DOHH2 (cell line): ENCODE data around the gene PDE8B.

Experiments used
- H3F3A ChIP-seq: fragments of 200-600 bp; sonication (generic), shearing (Covaris generic); 2 replicates; pipeline ENCODE4 v1.6.0; 2016; ENCODE audit warnings: antibody characterized with exemption, mild to moderate bottlenecking; ENCODE audit not compliant: control insufficient read depth, insufficient read depth
- H3K27ac ChIP-seq: fragments of 200-600 bp; sonication (generic); 2 replicates; pipeline ENCODE4 v1.5.1; 2014; ENCODE audit warnings: low read depth, mild to moderate bottlenecking, low read length, moderate library complexity
- H3K27me3 ChIP-seq: fragments of 200-600 bp; sonication (generic); 2 replicates; pipeline ENCODE4 v1.6.1; 2014; ENCODE audit warnings: mild to moderate bottlenecking, low read length, mixed read lengths; ENCODE audit not compliant: control insufficient read depth
- H3K36me3 ChIP-seq: fragments of 200-600 bp; sonication (generic); 2 replicates; pipeline ENCODE4 v1.6.1; 2014; ENCODE audit warnings: mild to moderate bottlenecking, low read length, moderate library complexity, mixed read lengths; ENCODE audit not compliant: control insufficient read depth
- H3K4me1 ChIP-seq: fragments of 200-600 bp; sonication (generic); 2 replicates; pipeline ENCODE4 v1.6.1; 2014; ENCODE audit warnings: mild to moderate bottlenecking, low read length, mixed read lengths; ENCODE audit not compliant: control insufficient read depth
- H3K4me2 ChIP-seq: fragments of 200-600 bp; sonication (generic); 2 replicates; pipeline ENCODE4 v1.6.0; 2014; ENCODE audit warnings: mild to moderate bottlenecking, low read length, moderate library complexity
- H3K4me3 ChIP-seq: fragments of 200-600 bp; sonication (generic); 2 replicates; pipeline ENCODE4 v1.5.1; 2014; ENCODE audit warnings: mild to moderate bottlenecking, low read length, mixed read lengths
- H3K79me2 ChIP-seq: fragments of 200-600 bp; sonication (generic); 2 replicates; pipeline ENCODE4 v1.6.1; 2014; ENCODE audit warnings: mild to moderate bottlenecking, low read length, mixed read lengths; ENCODE audit not compliant: control insufficient read depth
- H3K9me2 ChIP-seq: fragments of 200-600 bp; sonication (generic); replicated peaks from 2 replicates; pipeline ENCODE4 v1.6.1; 2014; ENCODE audit warnings: mild to moderate bottlenecking, low read length, mixed read lengths; ENCODE audit not compliant: control insufficient read depth
- H3K9me3 ChIP-seq: fragments of 200-600 bp; sonication (generic); 2 replicates; pipeline ENCODE4 v1.6.1; 2014; ENCODE audit warnings: antibody characterized with exemption, low read length, mixed read lengths; ENCODE audit not compliant: control insufficient read depth, insufficient read depth
- H4K20me1 ChIP-seq: fragments of 200-600 bp; sonication (generic); 2 replicates; pipeline ENCODE4 v1.6.0; 2014; ENCODE audit warnings: low read depth, mild to moderate bottlenecking, antibody characterized with exemption, low read length, moderate library complexity; ENCODE audit not compliant: control insufficient read depth, insufficient read depth
- EZH2phosphoT487 ChIP-seq: fragments of 200-600 bp; sonication (generic); IDR thresholded peaks from 2 replicates; pipeline ENCODE4 v1.6.1; 2017; ENCODE audit warnings: borderline replicate concordance, mild to moderate bottlenecking, antibody characterized with exemption, low read length, moderate library complexity, mixed read lengths
- TF ChIP-seq, protein P1 (sequence below): fragments of 200-600 bp; sonication (generic); IDR thresholded peaks from one replicate; pipeline ENCODE4 v1.5.1; 2014; ENCODE audit warnings: antibody characterized with exemption, mild to moderate bottlenecking, low read depth, low read length; ENCODE audit not compliant: poor library complexity, severe bottlenecking

Gene PDE8B

DNA sequence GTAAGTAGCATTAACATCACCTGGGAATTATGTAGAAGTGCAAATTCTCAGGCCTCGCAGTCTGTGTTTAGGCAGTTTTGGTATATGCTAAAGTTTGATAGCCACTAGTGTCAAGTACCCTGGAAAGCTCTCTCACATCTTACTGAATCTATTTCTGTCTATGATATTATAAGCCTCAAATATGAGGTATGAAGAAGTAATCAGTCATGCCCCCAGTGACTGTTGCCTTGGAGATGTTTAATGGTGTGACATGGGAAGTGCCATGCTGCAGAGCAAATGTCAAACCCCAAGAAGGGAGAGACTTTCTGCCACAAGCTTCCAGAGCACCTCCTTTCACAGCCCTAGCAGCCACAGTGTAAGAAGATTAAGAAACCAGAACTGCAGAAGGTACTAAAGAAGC is 9.8 kb upstream of the PDE8B start:
- Histone ChIP-seq H4K20me1 (no peaks in the 10 kb centered on the region), H3K27ac (no peak overlapping the region), H3K36me3 (no peaks in the 10 kb centered on the region), H3K27me3 (peaks cover 7% of the 10 kb centered on the region; the same call in 1 of the 2 replicates), H3K4me3 (no peak overlapping the region), H3K79me2 (no peaks in the 10 kb centered on the region), H3K9me2 (no peaks in the 10 kb centered on the region), H3K9me3 (no peaks in the 10 kb centered on the region), H3K4me1 (no peaks in the 10 kb centered on the region), H3F3A (no peaks in the 10 kb centered on the region), H3K4me2 (no peak overlapping the region)
- TF ChIP-seq, protein P1, sequence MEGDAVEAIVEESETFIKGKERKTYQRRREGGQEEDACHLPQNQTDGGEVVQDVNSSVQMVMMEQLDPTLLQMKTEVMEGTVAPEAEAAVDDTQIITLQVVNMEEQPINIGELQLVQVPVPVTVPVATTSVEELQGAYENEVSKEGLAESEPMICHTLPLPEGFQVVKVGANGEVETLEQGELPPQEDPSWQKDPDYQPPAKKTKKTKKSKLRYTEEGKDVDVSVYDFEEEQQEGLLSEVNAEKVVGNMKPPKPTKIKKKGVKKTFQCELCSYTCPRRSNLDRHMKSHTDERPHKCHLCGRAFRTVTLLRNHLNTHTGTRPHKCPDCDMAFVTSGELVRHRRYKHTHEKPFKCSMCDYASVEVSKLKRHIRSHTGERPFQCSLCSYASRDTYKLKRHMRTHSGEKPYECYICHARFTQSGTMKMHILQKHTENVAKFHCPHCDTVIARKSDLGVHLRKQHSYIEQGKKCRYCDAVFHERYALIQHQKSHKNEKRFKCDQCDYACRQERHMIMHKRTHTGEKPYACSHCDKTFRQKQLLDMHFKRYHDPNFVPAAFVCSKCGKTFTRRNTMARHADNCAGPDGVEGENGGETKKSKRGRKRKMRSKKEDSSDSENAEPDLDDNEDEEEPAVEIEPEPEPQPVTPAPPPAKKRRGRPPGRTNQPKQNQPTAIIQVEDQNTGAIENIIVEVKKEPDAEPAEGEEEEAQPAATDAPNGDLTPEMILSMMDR = no peak
- TF ChIP-seq EZH2phosphoT487 = no peak

DNA sequence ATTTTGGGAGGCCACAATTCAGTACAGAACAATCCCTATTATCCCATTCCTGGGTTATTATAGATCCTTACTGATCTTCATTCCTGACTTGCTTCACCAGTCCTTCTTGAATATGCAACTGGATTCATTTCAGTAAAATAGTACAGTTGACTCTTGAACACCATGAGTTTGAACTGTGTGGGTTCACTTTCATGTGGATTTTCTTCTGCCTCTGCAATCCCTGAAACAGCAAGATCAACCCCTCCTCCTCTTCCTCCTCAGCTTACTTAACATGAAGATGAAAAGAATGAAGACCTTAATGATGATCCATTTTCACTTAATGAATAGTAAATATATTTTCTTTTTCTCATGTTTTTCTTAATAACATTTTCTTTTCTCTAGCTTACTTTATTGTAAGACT is 8.3 kb upstream of the PDE8B start:
- Histone ChIP-seq H3K9me2 (no peaks in the 10 kb centered on the region), H3K79me2 (no peaks in the 10 kb centered on the region), H3K9me3 (no peaks in the 10 kb centered on the region), H3K36me3 (no peaks in the 10 kb centered on the region), H3F3A (no peaks in the 10 kb centered on the region), H4K20me1 (no peaks in the 10 kb centered on the region), H3K27me3 (peaks cover 7% of the 10 kb centered on the region; the same call in 1 of the 2 replicates), H3K4me3 (no peak overlapping the region), H3K4me2 (no peak overlapping the region), H3K27ac (no peak overlapping the region), H3K4me1 (no peaks in the 10 kb centered on the region)
- TF ChIP-seq EZH2phosphoT487 = no peak
- TF ChIP-seq, protein P1 = no peak

DNA sequence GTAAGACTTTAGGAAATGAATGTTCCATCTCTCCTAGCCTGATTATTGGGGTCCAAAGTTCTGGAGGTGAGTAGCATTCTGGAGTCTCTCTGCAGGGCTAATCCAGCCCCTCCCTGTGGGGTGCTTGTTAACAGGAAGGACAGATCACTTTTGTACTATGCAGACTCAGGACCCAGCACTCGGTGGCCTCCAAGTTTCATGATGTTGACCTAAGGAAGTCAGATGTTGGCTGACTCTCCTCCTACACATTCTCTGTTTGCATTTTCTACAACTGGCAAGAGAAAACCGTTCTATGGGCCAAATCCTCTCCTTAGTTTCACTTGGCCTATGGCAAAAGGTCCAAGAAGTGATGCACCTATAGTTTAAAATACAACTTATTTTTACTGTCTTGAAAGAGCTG is 5.5 kb upstream of the PDE8B start:
- TF ChIP-seq, protein P1 = no peak
- TF ChIP-seq EZH2phosphoT487 = no peak
- no peaks in the 10 kb centered on the region for H3K4me1 ChIP-seq
- H3K4me3 ChIP-seq = no peak overlapping the region
- H3K36me3 ChIP-seq = no peaks in the 10 kb centered on the region
- no peak overlapping the region for H3K4me2 ChIP-seq
- no peaks in the 10 kb centered on the region for H3K9me3 ChIP-seq
- H4K20me1 ChIP-seq = no peaks in the 10 kb centered on the region
- H3K27ac ChIP-seq = no peak overlapping the region
- H3K9me2 ChIP-seq = no peaks in the 10 kb centered on the region
- peaks cover 14% of the 10 kb centered on the region for H3K27me3 ChIP-seq
- no peaks in the 10 kb centered on the region for H3F3A ChIP-seq
- no peaks in the 10 kb centered on the region for H3K79me2 ChIP-seq

DNA sequence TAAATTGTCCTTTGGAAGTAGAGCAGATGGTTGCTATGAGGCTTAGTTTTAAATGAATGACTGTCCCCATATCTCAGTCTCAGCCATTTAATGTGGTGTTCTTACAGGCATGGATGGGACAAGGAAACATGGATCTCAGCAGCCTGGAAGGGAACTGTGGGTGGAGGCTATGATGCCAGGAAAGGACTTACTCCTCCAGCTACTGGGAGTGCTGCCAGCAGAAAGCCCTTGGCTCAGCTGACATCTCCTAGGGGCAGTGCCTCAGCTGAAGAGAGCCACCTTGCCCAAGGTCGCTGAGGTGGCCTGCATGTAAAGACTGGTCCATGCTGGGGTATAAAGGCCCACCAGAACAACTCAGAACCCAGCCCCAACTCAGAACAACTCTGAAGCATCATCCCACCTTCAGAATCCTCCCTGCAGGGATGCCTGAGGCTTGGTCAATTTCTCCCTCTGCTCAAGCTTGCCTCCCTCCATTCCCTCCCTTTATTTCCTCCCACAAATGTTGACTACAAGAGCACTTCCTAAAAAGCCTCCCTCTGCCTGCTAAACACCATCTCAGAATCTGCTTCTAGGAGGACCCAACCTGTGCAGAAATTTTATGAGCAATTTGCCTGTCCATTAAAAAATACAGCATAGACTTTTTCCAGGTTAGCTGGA is 1.8 kb upstream of the PDE8B start:
- H3K4me2 ChIP-seq = no peak overlapping the region
- H3K9me3 ChIP-seq = no peaks in the 10 kb centered on the region
- H3F3A ChIP-seq = no peaks in the 10 kb centered on the region
- H3K4me1 ChIP-seq = no peaks in the 10 kb centered on the region
- no peak overlapping the region for H3K4me3 ChIP-seq
- no peaks in the 10 kb centered on the region for H4K20me1 ChIP-seq
- H3K27ac ChIP-seq = no peak overlapping the region
- H3K79me2 ChIP-seq = no peaks in the 10 kb centered on the region
- no peaks in the 10 kb centered on the region for H3K36me3 ChIP-seq
- no peaks in the 10 kb centered on the region for H3K9me2 ChIP-seq
- TF ChIP-seq EZH2phosphoT487 = no peak
- TF ChIP-seq, protein P1 = no peak
- peaks cover 34% of the 10 kb centered on the region for H3K27me3 ChIP-seq
